GM19468 (cell line): ENCODE measurements around the gene CLEC4M.
"Not testable (repeated sequence)": the region's sequence is repeated elsewhere in the genome, so short reads cannot be mapped to it uniquely, and the experiment has no call there.

Experiments
- ATAC-seq: cut with Tn5 transposase; IDR thresholded peaks from one replicate; pipeline ENCODE4 v1.9.1; 2021; ENCODE audit warnings: mild to moderate bottlenecking, moderate library complexity, moderate number of reproducible peaks; ENCODE audit not compliant: unreplicated experiment; ENCODE audit errors: extremely low read depth

The CLEC4M gene

DNA sequence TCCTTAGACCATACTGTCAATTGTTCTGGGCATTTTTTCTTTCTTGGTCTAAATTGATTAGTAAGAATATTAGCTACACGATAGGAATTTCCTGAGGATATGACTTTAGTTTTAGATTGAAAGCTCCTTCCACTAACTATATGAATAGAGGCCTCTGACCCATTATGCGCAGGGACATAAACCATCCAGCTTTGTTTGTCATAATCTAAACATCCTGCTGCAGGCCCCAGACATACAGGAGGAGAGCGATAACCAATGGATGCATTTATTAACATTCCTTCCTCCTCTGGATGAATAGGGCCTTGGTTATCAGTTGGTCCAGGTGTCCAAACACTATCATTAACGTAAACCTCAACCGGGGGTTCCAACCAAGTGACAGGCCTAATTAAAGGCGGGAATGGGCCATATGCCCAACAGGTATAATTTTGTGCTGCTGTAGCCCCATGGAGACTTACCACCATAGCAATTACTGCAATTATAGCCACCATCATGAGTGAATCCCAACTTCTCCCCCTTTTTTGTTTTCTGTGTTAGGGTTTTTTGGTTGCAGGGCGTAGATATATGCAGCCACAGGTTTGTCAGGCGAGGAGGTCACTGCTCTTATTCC is 32.6 kb downstream of the CLEC4M start:
- ATAC-seq = no peak

GRCh38 chr19:7799640-7800355 is 36.8 kb downstream of the CLEC4M start:
- no peak for ATAC-seq

GRCh38 chr19:7801020-7801570 is 38.1 kb downstream of the CLEC4M start:
- no peak for ATAC-seq

- ATAC-seq = no peak
Measured at GRCh38 chr19:7806234-7806633, 43.2 kb downstream of the CLEC4M start.

- no peak for ATAC-seq
Measured at GRCh38 chr19:7806876-7807275, 43.8 kb downstream of the CLEC4M start.

DNA sequence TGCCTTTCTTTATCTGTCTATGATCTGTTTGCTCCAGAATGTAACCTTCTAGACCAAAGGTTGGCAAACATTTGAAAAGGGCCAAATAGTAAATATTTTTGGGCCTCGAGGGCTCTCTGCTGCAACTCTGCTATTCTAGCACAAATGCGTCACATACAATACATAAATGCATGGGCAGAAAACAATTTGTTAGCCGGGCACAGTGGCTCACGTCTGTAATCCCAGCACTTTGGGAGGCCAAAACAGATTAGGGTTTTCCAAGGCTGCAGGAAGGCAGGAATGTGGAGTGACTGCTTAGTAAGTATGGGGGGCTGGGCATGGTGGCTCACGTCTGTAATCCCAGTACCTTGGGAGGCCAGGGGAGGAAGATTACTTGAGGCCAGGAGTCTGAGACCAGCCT is 45.1 kb downstream of the CLEC4M start:
- no peak for ATAC-seq

- ATAC-seq = no peak
Measured at GRCh38 chr19:7811989-7812388, 48.9 kb downstream of the CLEC4M start.

GRCh38 chr19:7815325-7815724 is 52.3 kb downstream of the CLEC4M start:
- no peak for ATAC-seq

- ATAC-seq = not testable (repeated sequence)
Measured at GRCh38 chr19:7816040-7816439, 53.0 kb downstream of the CLEC4M start.

DNA sequence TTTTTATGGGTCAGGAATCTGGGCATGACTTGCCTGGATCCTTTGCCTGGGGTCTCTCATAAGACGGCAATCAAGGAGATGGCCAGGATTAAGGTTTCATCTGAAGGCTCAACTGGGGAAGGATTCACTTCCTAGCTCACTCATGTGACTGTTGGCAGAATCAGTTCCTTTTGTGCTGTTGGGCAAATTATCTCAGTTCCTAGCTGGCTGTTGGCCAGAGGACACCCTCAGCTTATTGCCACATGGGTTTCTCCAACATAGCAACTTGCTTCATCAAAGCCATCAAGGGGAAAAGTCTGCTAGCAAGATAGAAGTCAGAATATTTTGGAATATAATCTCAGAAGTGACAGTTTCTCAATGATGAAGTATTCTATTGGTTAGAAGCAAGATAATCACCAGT is 54.8 kb downstream of the CLEC4M start:
- ATAC-seq = no peak

DNA sequence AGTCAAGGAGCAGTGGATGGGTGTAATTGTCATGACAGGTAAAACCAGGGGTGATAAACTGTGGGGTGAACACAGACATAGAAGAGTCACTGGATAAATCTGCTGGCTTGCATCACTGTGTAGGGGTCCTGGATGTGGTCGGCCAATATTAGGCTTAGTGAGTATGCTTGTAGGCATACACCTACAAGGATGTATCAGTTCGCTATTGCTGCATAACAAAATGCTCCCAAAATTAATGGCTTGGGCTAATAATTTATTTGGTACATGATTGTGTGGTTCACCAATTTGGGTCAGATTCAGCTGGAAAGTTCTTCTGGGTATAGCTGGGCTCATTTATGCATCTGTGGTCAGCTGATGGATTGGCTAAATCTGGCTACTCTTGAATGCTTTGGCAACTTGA is 55.8 kb downstream of the CLEC4M start:
- ATAC-seq = no peak
